OCI-LY7 (cell line): Measurements from ENCODE around the gene CLEC3B. TPM values are rescaled to one million over a fixed set of nuclear protein-coding genes. Genes with fewer than 3 reads are reported as not detected.

ENCODE experiments used
- BruUV-seq: library from RNA; stranded (reverse); fragments of 400-500 nt; replicated peaks from 2 replicates; lab custom pipeline; 2021; lab: Mats Ljungman, UMichigan
- CTCF ChIA-PET: fragments of 300-600 bp; sonication (Branson Sonifier 250); formaldehyde crosslinking; loops from one replicate; lab custom pipeline; 2022; ENCODE audit warnings: antibody characterized with exemption; ENCODE audit not compliant: unreplicated experiment; lab: Charles Lee
- POLR2A ChIA-PET: fragments of 300-600 bp; sonication (Branson Sonifier 250); formaldehyde crosslinking; loops from one replicate; lab custom pipeline; 2022; ENCODE audit warnings: antibody characterized with exemption; lab: Charles Lee
- DNase-seq: peaks from one replicate; pipeline ENCODE4 v3.0.0-alpha.2; 2015; ENCODE audit warnings: low spot score
- H2AFZ ChIP-seq: fragments of 200-600 bp; sonication (generic), shearing (Covaris generic); 2 replicates; pipeline ENCODE4 v1.6.1; 2014; ENCODE audit warnings: mild to moderate bottlenecking, antibody characterized with exemption, low read length, moderate library complexity
- H3K27ac ChIP-seq: fragments of 200-600 bp; sonication (generic); 2 replicates; pipeline ENCODE4 v1.5.1; 2014; ENCODE audit warnings: mixed run types, low read depth, mild to moderate bottlenecking, moderate library complexity, low read length, inconsistent platforms; ENCODE audit not compliant: poor library complexity, severe bottlenecking
- H3K36me3 ChIP-seq: fragments of 200-600 bp; sonication (generic); 2 replicates; pipeline ENCODE4 v1.6.1; 2014; ENCODE audit warnings: mild to moderate bottlenecking, antibody characterized with exemption, low read length, moderate library complexity, mixed read lengths; ENCODE audit not compliant: insufficient read depth
- H3K4me1 ChIP-seq: fragments of 200-600 bp; sonication (generic); 2 replicates; pipeline ENCODE4 v1.5.1; 2014; ENCODE audit warnings: mild to moderate bottlenecking, low read length; ENCODE audit not compliant: insufficient read depth, poor library complexity, severe bottlenecking
- H3K4me2 ChIP-seq: fragments of 200-600 bp; sonication (generic); 2 replicates; pipeline ENCODE4 v1.6.1; 2014; ENCODE audit warnings: mild to moderate bottlenecking, low read length
- H3K4me3 ChIP-seq: fragments of 200-600 bp; sonication (generic); 2 replicates; pipeline ENCODE4 v1.5.1; 2014; ENCODE audit warnings: mild to moderate bottlenecking, low read depth, low read length; ENCODE audit not compliant: poor library complexity, severe bottlenecking
- H3K79me2 ChIP-seq: fragments of 200-600 bp; sonication (generic); 2 replicates; pipeline ENCODE4 v1.6.1; 2016; ENCODE audit warnings: low read depth, mild to moderate bottlenecking, low read length, moderate library complexity, mixed read lengths; ENCODE audit not compliant: insufficient read depth
- H3K9me2 ChIP-seq: fragments of 200-600 bp; sonication (generic); 2 replicates; pipeline ENCODE4 v1.6.1; 2016; ENCODE audit warnings: mild to moderate bottlenecking, low read length, mixed read lengths; ENCODE audit not compliant: insufficient read depth
- H3K9me3 ChIP-seq: fragments of 200-600 bp; sonication (generic); 2 replicates; pipeline ENCODE4 v1.6.1; 2014; ENCODE audit warnings: mild to moderate bottlenecking, mixed run types, low read length, mixed read lengths
- H4K20me1 ChIP-seq: fragments of 200-600 bp; sonication (generic); 2 replicates; pipeline ENCODE4 v1.6.1; 2014; ENCODE audit warnings: mild to moderate bottlenecking, antibody characterized with exemption, low read length, moderate library complexity, mixed read lengths; ENCODE audit not compliant: insufficient read depth
- CTCF ChIP-seq: fragments of 200-600 bp; sonication (generic); conservative IDR thresholded peaks from 2 replicates; pipeline ENCODE4 v1.5.1; 2014; ENCODE audit warnings: mild to moderate bottlenecking, antibody characterized with exemption, low read length, moderate library complexity, mixed read lengths
- EZH2phosphoT487 ChIP-seq: fragments of 200-600 bp; sonication (generic); IDR thresholded peaks from 2 replicates; pipeline ENCODE4 v1.6.1; 2018; ENCODE audit warnings: low read depth, borderline replicate concordance, mild to moderate bottlenecking, mixed run types, antibody characterized with exemption, low read length, moderate library complexity, mixed read lengths
- intact Hi-C: fragments of 100-400 bp; cut with micrococcal nuclease; formaldehyde crosslinking; loops from one replicate; pipeline ENCODE4 v1.10.0; 2022; ENCODE audit not compliant: unreplicated experiment
- total RNA-seq, 2 experiments: library from RNA; depleted of rRNA in 1 of 2; stranded (reverse); fragments of >200 nt in 1 of 2; shearing (Covaris generic) in 1 of 2; gene quantifications; 2 replicates each; pipeline ENCODE4 v1.2.3, GENCODE V29; 2014 to 2022

The CLEC3B gene
- total RNA-seq, 2 experiments from 2014 or later, result 1.3 TPM; not detected in 1

GRCh38 chr3:45066109-45066801 lies 40.2 kb downstream of the CLEC3B start:
- no peak for TF ChIP-seq EZH2phosphoT487
- no peak for TF ChIP-seq CTCF
- H3K4me2 ChIP-seq, result no peak overlapping the region
- H3K36me3 ChIP-seq, result no peaks in the 10 kb centered on the region
- no peaks in the 10 kb centered on the region for H3K79me2 ChIP-seq
- H3K4me1 ChIP-seq, result no peaks in the 10 kb centered on the region
- H3K9me3 ChIP-seq, result no peaks in the 10 kb centered on the region
- intact Hi-C loops, result no loop called here
- no TSS peak for BruUV-seq
- ChIA-PET CTCF (no interaction called here), POLR2A (no interaction called here)
- no peaks in the 10 kb centered on the region for H3K9me2 ChIP-seq
- no peak overlapping the region for H2AFZ ChIP-seq
- no peak overlapping the region for H3K27ac ChIP-seq
- DNase-seq, result no peak
- no peak overlapping the region for H3K4me3 ChIP-seq
- H4K20me1 ChIP-seq, result no peaks in the 10 kb centered on the region

- no peak for TF ChIP-seq CTCF
- no peak for TF ChIP-seq EZH2phosphoT487
- no peak overlapping the region for H2AFZ ChIP-seq
- H3K79me2 ChIP-seq, result no peaks in the 10 kb centered on the region
- H4K20me1 ChIP-seq, result no peaks in the 10 kb centered on the region
- H3K9me3 ChIP-seq, result no peaks in the 10 kb centered on the region
- intact Hi-C loops, result no loop called here
- no peak overlapping the region for H3K4me2 ChIP-seq
- no peaks in the 10 kb centered on the region for H3K4me1 ChIP-seq
- POLR2A ChIA-PET, result no interaction called here
- H3K36me3 ChIP-seq, result no peaks in the 10 kb centered on the region
- no peak overlapping the region for H3K4me3 ChIP-seq
- DNase-seq, result no peak
- no peaks in the 10 kb centered on the region for H3K9me2 ChIP-seq
- H3K27ac ChIP-seq, result no peak overlapping the region
- no TSS peak for BruUV-seq
- CTCF ChIA-PET, result no interaction called here
Observed at GRCh38 chr3:45067486-45067885, 41.4 kb downstream of the CLEC3B start.

- POLR2A ChIA-PET, result no interaction called here
Observed at GRCh38 chr3:45067941-45068340, 41.8 kb downstream of the CLEC3B start.

More at GRCh38 chr3:45067941-45068340, 41.8 kb downstream of the CLEC3B start:
- Histone ChIP-seq H2AFZ (no peak overlapping the region), H3K36me3 (no peaks in the 10 kb centered on the region), H3K9me3 (no peaks in the 10 kb centered on the region), H3K9me2 (no peaks in the 10 kb centered on the region), H3K4me2 (no peak overlapping the region), H3K27ac (no peak overlapping the region), H3K4me3 (no peak overlapping the region), H4K20me1 (no peaks in the 10 kb centered on the region), H3K79me2 (no peaks in the 10 kb centered on the region), H3K4me1 (no peaks in the 10 kb centered on the region)
- intact Hi-C loops, result no loop called here
- no TSS peak for BruUV-seq
- no peak for TF ChIP-seq EZH2phosphoT487
- CTCF ChIA-PET, result no interaction called here
- no peak for DNase-seq
